Pancreas (tissue), 10 donors: ENCODE measurements around the gene TNS3. TPM values are rescaled to one million over a fixed set of nuclear protein-coding genes. Genes with fewer than 3 reads are reported as not detected.
A peak's percentile ranks its signal among the peaks of the same experiment; 100 is the strongest.

Experiments
- ATAC-seq, 4 donors: fragments of 200-7000 bp; cut with Tn5 transposase; one replicate each; pipeline versions ENCODE4 v1.8.0 to v1.9.1; 2020; ENCODE audit warnings: mild to moderate bottlenecking in 4 of 4, moderate library complexity in 4 of 4
- DNase-seq, 6 donors: peaks; one replicate each; pipeline ENCODE4 v3.0.0-alpha.2; 2020
- FAIRE-seq: peaks from 2 replicates; lab custom pipeline; 2012; peaks lifted over from hg19 to GRCh38; lab: Jason Lieb, UNC
- H3K27ac ChIP-seq, 4 donors: fragments of 200-600 bp; sonication (generic); 1 replicate in 3 of 4; 2 replicates in 1 of 4; pipeline versions ENCODE4 v1.5.0 to v1.8.0; 2020
- H3K27me3 ChIP-seq, 4 donors: fragments of 200-600 bp; one replicate each; pipeline ENCODE4 v1.8.0; 2021
- H3K36me3 ChIP-seq, 3 donors: fragments of 200-600 bp; sonication (generic) in 1 of 3; one replicate each; pipeline versions ENCODE4 v1.5.0 to v1.8.0; 2020 to 2021
- H3K4me1 ChIP-seq, 3 donors: fragments of 200-600 bp; one replicate each; pipeline ENCODE4 v1.8.0; 2021
- H3K4me3 ChIP-seq, 4 donors: fragments of 200-600 bp; sonication (generic) in 2 of 4; one replicate each; pipeline versions ENCODE4 v1.5.0 to v1.8.0; 2020 to 2021
- H3K9me3 ChIP-seq, 4 donors: fragments of 200-600 bp; one replicate each; pipeline ENCODE4 v1.8.0; 2021
- CTCF ChIP-seq, 4 donors: fragments of 200-600 bp; sonication (generic) in 3 of 4; IDR thresholded peaks; one replicate each; pipeline versions ENCODE4 v1.5.0 to v1.8.0; 2021; ENCODE audit warnings: antibody characterized with exemption in 4 of 4
- WGBS, 2 donors: extraction: QIAGEN DNeasy Blood & Tissue Kit; methylation state at CpG; one replicate each; pipeline ENCODE4 v1.1.7; 2013; 5-methylcytosine and 5-hydroxymethylcytosine counted together
- intact Hi-C, 3 donors: fragments of 100-400 bp; cut with DNase I; formaldehyde crosslinking; loops; one replicate each; pipeline versions ENCODE4 v1.11.1 to v1.14.2; 2022
- polyA plus RNA-seq, 2 donors: library from polyadenylated mRNA; stranded (reverse); fragments of 200-250 nt; gene quantifications; one replicate each; pipeline ENCODE4 v1.2.3, GENCODE V29; 2013
- total RNA-seq, 6 donors: library from RNA; stranded (reverse); fragmentation: NEBNext Ultra II Directional in 4 of 6; extraction: Animal tissue kit (Norgen Biotek cat#: 25700) in 4 of 6; gene quantifications; one replicate each; pipeline versions ENCODE4 v1.2.1 to v1.2.4, GENCODE V29; 2021 to 2023
- donor health status: healthy with polysubstance abuse.
- donor health status: DM: no; HTN: no; CAD: no; lungs with moderate emphysema.
- donor health status: DM: no; HTN: no; CAD: no.
- donor health status: control.
- donor health status: control.
- donor health status: Bipolar disorder and iron deficiency.
- donor health status: DM: yes; HTN: yes; CAD: no.
- donor health status: DM: no; HTN: no; CAD: no.
- donor health status: DM: no; HTN: no; CAD: no.
- donor health status: DM: yes; HTN: yes; CAD: no.

Gene TNS3
- total and polyA plus RNA-seq, 8 donors: 28.0 to 125 (median 91.2) TPM

GRCh38 chr7:47619806-47620205, 37.9 kb upstream of the TNS3 start:
- no peak for ATAC-seq
- no peak for DNase-seq
- Histone ChIP-seq H3K4me1 (peaks cover 7 to 8% (median 8%) of the 10 kb centered on the region in 3 donors), H3K9me3 (no peaks in the 10 kb centered on the region), H3K27ac (no peak overlapping the region), H3K4me3 (no peak overlapping the region), H3K27me3 (no peaks in the 10 kb centered on the region), H3K36me3 (no peaks in the 10 kb centered on the region)
- no peak for TF ChIP-seq CTCF (IDR thresholded peaks at IDR 0.05)
- FAIRE-seq: no peak
- intact Hi-C loops: no loop called here

GRCh38 chr7:47617131-47617530, 35.2 kb upstream of the TNS3 start:
- intact Hi-C loops: no loop called here
- no peak for FAIRE-seq

GRCh38 chr7:47614450-47614849, 32.5 kb upstream of the TNS3 start:
- Histone ChIP-seq H3K27me3 (no peaks in the 10 kb centered on the region), H3K4me1 (peaks cover 5 to 20% (median 16%) of the 10 kb centered on the region in 3 donors), H3K27ac (no peak overlapping the region), H3K9me3 (no peaks in the 10 kb centered on the region), H3K36me3 (no peaks in the 10 kb centered on the region), H3K4me3 (no peak overlapping the region)
- intact Hi-C loops: no loop called here
- no peak for TF ChIP-seq CTCF (IDR thresholded peaks at IDR 0.05)
- DNase-seq: peak in 1 of 6 donors; percentile 32
- WGBS, 2 donors: 90 to 92% methylated on average over 6 of the region's 6 CpGs
- FAIRE-seq: no peak
- no peak for ATAC-seq

More at GRCh38 chr7:47617131-47617530, 35.2 kb upstream of the TNS3 start:
- Histone ChIP-seq H3K4me1 (no peaks in the 10 kb centered on the region), H3K9me3 (no peaks in the 10 kb centered on the region), H3K27ac (no peak overlapping the region), H3K36me3 (no peaks in the 10 kb centered on the region), H3K4me3 (no peak overlapping the region), H3K27me3 (no peaks in the 10 kb centered on the region)
- ATAC-seq (no peak), DNase-seq (no peak)
- TF ChIP-seq CTCF (IDR thresholded peaks at IDR 0.05): no peak
- WGBS, 2 donors: 87 to 92% methylated on average over 4 of the region's 4 CpGs

DNA sequence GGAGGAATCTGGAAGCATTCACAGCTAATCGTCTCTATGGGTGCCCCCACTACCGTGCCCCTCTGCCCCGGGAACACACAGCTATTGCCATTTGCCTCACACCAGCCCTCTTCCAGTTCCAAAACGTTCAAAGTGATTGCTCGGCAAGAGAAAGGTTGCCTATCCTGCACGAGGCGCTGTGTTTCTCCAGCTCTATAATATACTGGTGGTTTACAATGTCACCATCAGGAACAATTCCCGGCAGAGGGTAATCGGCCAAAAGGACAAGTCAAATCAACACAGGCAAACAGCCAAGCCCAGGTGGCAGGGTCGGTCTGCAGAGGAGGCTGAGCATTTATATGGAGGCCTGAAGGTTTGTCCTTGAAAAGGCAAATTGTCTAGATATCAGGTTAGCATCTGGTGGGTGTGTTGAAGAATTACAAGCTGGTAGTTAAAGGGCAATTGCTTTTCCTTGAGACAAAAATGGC, 29.2 kb upstream of the TNS3 start:
- intact Hi-C loops: no loop called here
- no peak for TF ChIP-seq CTCF (IDR thresholded peaks at IDR 0.05)
- H3K36me3 ChIP-seq: no peaks in the 10 kb centered on the region
- H3K9me3 ChIP-seq: no peaks in the 10 kb centered on the region
- peak; percentile 73 to 90 (median 88) for ATAC-seq
- no peak for FAIRE-seq
- 9 to 10% methylated on average over 10 of the region's 10 CpGs for WGBS, 2 donors
- H3K4me1 ChIP-seq: peaks cover 5 to 20% (median 16%) of the 10 kb centered on the region in 3 donors
- H3K27ac ChIP-seq: peak overlapping the region; percentile 31 to 81 (median 60)
- peak; percentile 70 to 89 (median 78) for DNase-seq
- H3K4me3 ChIP-seq: no peak overlapping the region
- no peaks in the 10 kb centered on the region for H3K27me3 ChIP-seq

- Histone ChIP-seq H3K4me1 (peaks cover 5 to 20% (median 16%) of the 10 kb centered on the region in 3 donors), H3K4me3 (no peak overlapping the region), H3K27me3 (no peaks in the 10 kb centered on the region), H3K9me3 (no peaks in the 10 kb centered on the region), H3K27ac (peak overlapping the region; percentile 31 to 81 (median 60)), H3K36me3 (no peaks in the 10 kb centered on the region)
- intact Hi-C loops: no loop called here
- DNase-seq: peak in 2 of 6 donors; percentile 11 to 20
- WGBS, 2 donors: 5 to 9% methylated on average over 4 of the region's 4 CpGs
- no peak for TF ChIP-seq CTCF (IDR thresholded peaks at IDR 0.05)
- ATAC-seq: peak; percentile 55 to 79 (median 70)
- FAIRE-seq: no peak
These were observed 28.7 kb upstream of the TNS3 start for GRCh38 chr7:47610506-47611044.
